Lung (tissue), 12 donors: ENCODE results near the gene GABRB2. TPM values are rescaled to one million over a fixed set of nuclear protein-coding genes. Genes with fewer than 3 reads are reported as not detected.
"Not testable (repeated sequence)": the region's sequence is repeated elsewhere in the genome, so short reads cannot be mapped to it uniquely, and the experiment has no call there.

Experiments
- ATAC-seq: fragments of 200-7000 bp; cut with Tn5 transposase; one replicate; pipeline ENCODE4 v1.9.1; 2020; ENCODE audit warnings: moderate number of reproducible peaks; ENCODE audit not compliant: insufficient read depth, low FRiP score
- DNase-seq, 3 donors: peaks; one replicate each; pipeline ENCODE4 v3.0.0-alpha.2; 2013 to 2017
- H3K27ac ChIP-seq, 2 donors: one replicate each; pipeline ENCODE4 v1.5.1; 2013; ENCODE audit warnings: mild to moderate bottlenecking in 2 of 2, moderate library complexity in 2 of 2, control low read depth in 1 of 2, inconsistent platforms in 1 of 2, low read depth in 1 of 2, low read length in 1 of 2
- H3K27me3 ChIP-seq, 3 donors: one replicate each; pipeline ENCODE4 v1.5.1; 2013; ENCODE audit warnings: low read length in 2 of 3; ENCODE audit not compliant: control insufficient read depth in 3 of 3, insufficient read depth in 3 of 3
- H3K36me3 ChIP-seq, 4 donors: one replicate each; pipeline ENCODE4 v1.5.1; 2013; ENCODE audit warnings: low read length in 4 of 4, mild to moderate bottlenecking in 1 of 4, moderate library complexity in 1 of 4; ENCODE audit not compliant: control insufficient read depth in 4 of 4, insufficient read depth in 4 of 4
- H3K4me1 ChIP-seq, 5 donors: one replicate each; pipeline ENCODE4 v1.5.1; 2013; ENCODE audit warnings: low read length in 5 of 5, mild to moderate bottlenecking in 2 of 5, moderate library complexity in 1 of 5; ENCODE audit not compliant: control insufficient read depth in 5 of 5, insufficient read depth in 5 of 5
- H3K4me3 ChIP-seq: one replicate; pipeline ENCODE4 v1.5.1; 2013; ENCODE audit warnings: mild to moderate bottlenecking, control low read depth, moderate library complexity
- H3K9ac ChIP-seq, 2 donors: one replicate each; pipeline ENCODE4 v1.5.1; 2013; ENCODE audit warnings: low read length in 2 of 2, control low read depth in 1 of 2; ENCODE audit not compliant: insufficient read depth in 1 of 2
- H3K9me3 ChIP-seq, 4 donors: one replicate each; pipeline ENCODE4 v1.5.1; 2013; ENCODE audit warnings: low read length in 3 of 4, mild to moderate bottlenecking in 1 of 4, moderate library complexity in 1 of 4; ENCODE audit not compliant: control insufficient read depth in 4 of 4, insufficient read depth in 3 of 4
- WGBS, 2 donors: extraction: QIAGEN DNeasy Blood & Tissue Kit; methylation state at CpG; one replicate each; pipeline ENCODE4 v1.1.7; 2013; 5-methylcytosine and 5-hydroxymethylcytosine counted together
- polyA plus RNA-seq, 2 donors: library from polyadenylated mRNA; stranded (reverse); fragments of 200-250 nt; gene quantifications; one replicate each; pipeline ENCODE4 v1.2.1, GENCODE V29; 2013
- total RNA-seq, 2 donors: library from RNA; depleted of rRNA in 1 of 2; stranded (reverse); fragments of >200 nt in 1 of 2; gene quantifications; one replicate each; pipeline ENCODE4 v1.2.1, GENCODE V29; 2014 to 2021
- TF ChIP-seq, protein P1 (sequence below): IDR thresholded peaks from 2 replicates; pipeline ENCODE4 v1.5.1; 2012; ENCODE audit warnings: mild to moderate bottlenecking; ENCODE audit errors: control extremely low read depth, extremely low read depth
- donor health status: control.
- donor health status: control.
- donor health status: Bipolar disorder and iron deficiency.
- donor health status: healthy.
- donor health status: DM: yes; HTN: yes; CAD: no.

GABRB2 gene
- total and polyA plus RNA-seq, 4 donors: 0.28 to 6.8 (median 0.86) TPM

DNA sequence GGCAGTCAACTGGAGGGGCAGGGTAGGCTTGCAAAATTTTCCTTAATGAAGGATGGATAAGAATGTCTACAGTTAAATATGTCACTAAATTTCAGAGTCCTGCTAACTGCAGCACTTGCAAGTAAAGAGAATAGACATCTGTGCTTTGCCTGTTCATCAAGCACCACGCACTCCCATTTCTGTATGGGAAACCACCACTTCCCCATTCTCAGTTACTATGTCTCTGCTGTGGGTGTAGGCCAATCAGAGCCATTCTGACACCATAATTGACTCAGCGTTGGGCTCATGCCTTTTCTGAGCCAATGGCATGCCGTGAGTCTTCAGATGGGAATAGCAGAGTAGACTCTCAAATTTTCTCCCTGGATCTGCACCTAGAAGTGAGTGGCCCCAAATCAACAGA, 247.5 kb downstream of the GABRB2 start:
- ATAC-seq (no peak), DNase-seq (no peak)
- no peaks in the 10 kb centered on the region for H3K36me3 ChIP-seq
- H3K9ac ChIP-seq: no peak overlapping the region
- WGBS, 2 donors: 80 to 85% methylated on average over 3 of the region's 3 CpGs
- TF ChIP-seq, protein P1, sequence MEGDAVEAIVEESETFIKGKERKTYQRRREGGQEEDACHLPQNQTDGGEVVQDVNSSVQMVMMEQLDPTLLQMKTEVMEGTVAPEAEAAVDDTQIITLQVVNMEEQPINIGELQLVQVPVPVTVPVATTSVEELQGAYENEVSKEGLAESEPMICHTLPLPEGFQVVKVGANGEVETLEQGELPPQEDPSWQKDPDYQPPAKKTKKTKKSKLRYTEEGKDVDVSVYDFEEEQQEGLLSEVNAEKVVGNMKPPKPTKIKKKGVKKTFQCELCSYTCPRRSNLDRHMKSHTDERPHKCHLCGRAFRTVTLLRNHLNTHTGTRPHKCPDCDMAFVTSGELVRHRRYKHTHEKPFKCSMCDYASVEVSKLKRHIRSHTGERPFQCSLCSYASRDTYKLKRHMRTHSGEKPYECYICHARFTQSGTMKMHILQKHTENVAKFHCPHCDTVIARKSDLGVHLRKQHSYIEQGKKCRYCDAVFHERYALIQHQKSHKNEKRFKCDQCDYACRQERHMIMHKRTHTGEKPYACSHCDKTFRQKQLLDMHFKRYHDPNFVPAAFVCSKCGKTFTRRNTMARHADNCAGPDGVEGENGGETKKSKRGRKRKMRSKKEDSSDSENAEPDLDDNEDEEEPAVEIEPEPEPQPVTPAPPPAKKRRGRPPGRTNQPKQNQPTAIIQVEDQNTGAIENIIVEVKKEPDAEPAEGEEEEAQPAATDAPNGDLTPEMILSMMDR: no peak
- no peaks in the 10 kb centered on the region for H3K9me3 ChIP-seq
- H3K4me3 ChIP-seq: no peak overlapping the region
- no peaks in the 10 kb centered on the region for H3K27me3 ChIP-seq
- H3K4me1 ChIP-seq: no peaks in the 10 kb centered on the region
- no peak overlapping the region for H3K27ac ChIP-seq

DNA sequence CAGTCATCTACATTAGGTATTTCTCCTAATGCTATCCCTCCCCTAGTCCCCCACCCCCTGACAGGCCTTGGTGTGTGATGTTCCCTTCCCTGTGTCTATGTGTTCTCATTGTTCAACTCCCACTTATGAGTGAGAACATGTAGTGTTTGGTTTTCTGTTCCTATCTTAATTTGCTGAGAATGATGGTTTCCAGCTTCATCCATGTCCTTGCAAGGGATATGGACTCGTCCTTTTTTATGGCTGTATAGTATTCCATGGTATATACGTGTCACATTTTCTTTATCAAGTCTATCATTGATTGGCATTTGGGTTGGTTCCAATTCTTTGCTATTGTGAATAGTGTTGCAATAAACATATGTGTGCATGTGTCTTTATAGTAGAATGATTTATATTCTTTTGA, 249.1 kb downstream of the GABRB2 start:
- not testable (repeated sequence) for H3K27ac ChIP-seq, H3K9me3 ChIP-seq, H3K4me1 ChIP-seq, DNase-seq, H3K4me3 ChIP-seq, ATAC-seq, H3K27me3 ChIP-seq, H3K9ac ChIP-seq, H3K36me3 ChIP-seq
- WGBS, 2 donors: 83 to 86% methylated on average over 2 of the region's 2 CpGs

DNA sequence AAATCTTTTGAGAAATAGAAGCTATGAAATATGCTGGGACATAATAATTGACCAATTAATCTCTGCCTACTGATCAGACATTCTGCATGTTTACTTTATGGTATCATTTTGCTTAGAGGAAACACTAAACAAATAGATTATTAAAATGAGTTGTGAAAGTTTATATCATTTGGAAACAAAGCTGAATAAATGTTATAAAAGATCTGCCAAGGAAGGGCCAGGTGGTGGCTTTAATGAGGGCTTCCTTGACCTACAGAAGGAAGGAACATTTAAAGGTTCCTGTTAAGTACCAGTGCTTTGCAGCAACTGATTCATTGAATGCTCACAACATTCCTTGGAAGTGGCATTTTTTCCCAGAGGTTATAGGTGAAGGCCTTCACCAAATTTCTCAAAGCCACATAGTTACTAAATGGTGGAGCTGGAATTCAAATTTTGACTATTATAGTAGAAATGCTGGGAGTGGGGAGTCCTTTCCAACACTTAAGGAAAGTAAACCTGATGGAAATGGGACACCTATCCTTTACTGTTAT, 250.7 kb downstream of the GABRB2 start:
- ATAC-seq (no peak), DNase-seq (no peak)
- H3K27me3 ChIP-seq: no peaks in the 10 kb centered on the region
- H3K4me1 ChIP-seq: no peaks in the 10 kb centered on the region
- no peak overlapping the region for H3K9ac ChIP-seq
- no peak overlapping the region for H3K27ac ChIP-seq
- H3K36me3 ChIP-seq: no peaks in the 10 kb centered on the region
- no peak overlapping the region for H3K4me3 ChIP-seq
- no peaks in the 10 kb centered on the region for H3K9me3 ChIP-seq
- TF ChIP-seq, protein P1: no peak

DNA sequence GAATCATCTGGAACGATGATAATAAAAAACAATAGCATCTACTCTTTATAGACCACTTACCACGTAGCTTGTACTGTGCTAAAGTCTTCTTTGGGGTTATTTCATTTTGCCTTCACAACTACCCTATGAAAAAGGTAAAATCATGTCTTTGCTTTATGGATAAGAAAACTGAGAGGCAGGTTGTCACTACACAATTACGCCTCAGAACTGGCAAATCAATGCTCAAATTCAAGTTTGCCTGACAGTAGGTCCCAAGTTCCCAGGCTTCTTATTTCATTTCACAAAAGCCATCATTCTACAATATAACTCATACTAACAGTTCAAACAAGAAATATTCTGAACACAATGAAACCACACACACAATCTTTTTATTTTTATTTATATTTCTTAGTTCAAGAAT, 258.5 kb downstream of the GABRB2 start:
- Histone ChIP-seq H3K36me3 (no peaks in the 10 kb centered on the region), H3K9me3 (no peaks in the 10 kb centered on the region), H3K4me1 (no peaks in the 10 kb centered on the region), H3K27ac (no peak overlapping the region), H3K27me3 (no peaks in the 10 kb centered on the region), H3K9ac (no peak overlapping the region), H3K4me3 (no peak overlapping the region)
- ATAC-seq (no peak), DNase-seq (no peak)
- WGBS, 2 donors: 71 to 92% methylated on average over 3 of the region's 3 CpGs
- TF ChIP-seq, protein P1: no peak
